PC-3 (cell line): ENCODE results near the gene CAPZB. TPM values are rescaled to one million over a fixed set of nuclear protein-coding genes. Genes with fewer than 3 reads are reported as not detected.
"Not testable (repeated sequence)": the region's sequence is repeated elsewhere in the genome, so short reads cannot be mapped to it uniquely, and the experiment has no call there.

Source experiments
- ATAC-seq: fragments of 200-7000 bp; cut with Tn5 transposase; 2 replicates; pipeline ENCODE4 v1.9.1; 2020; ENCODE audit warnings: mild to moderate bottlenecking, moderate library complexity
- BruUV-seq: library from RNA; stranded (reverse); fragments of 400-500 nt; replicated peaks from 2 replicates; lab custom pipeline; 2021; lab: Mats Ljungman, UMichigan
- CTCF ChIA-PET: fragments of 300-600 bp; sonication (Branson Sonifier 250); formaldehyde crosslinking; loops from one replicate; lab custom pipeline; 2022; ENCODE audit warnings: antibody characterized with exemption; lab: Charles Lee
- POLR2A ChIA-PET: fragments of 300-600 bp; sonication (Branson Sonifier 250); formaldehyde crosslinking; loops from one replicate; lab custom pipeline; 2022; ENCODE audit warnings: antibody characterized with exemption; ENCODE audit not compliant: unreplicated experiment; lab: Charles Lee
- DNase-seq: peaks from one replicate; pipeline ENCODE4 v3.0.0-alpha.2; 2015
- H2AFZ ChIP-seq: fragments of 300-600 bp; sonication (generic); 2 replicates; pipeline ENCODE4 v1.6.0; 2016; ENCODE audit warnings: antibody characterized with exemption, low read length
- H3F3A ChIP-seq: fragments of 300-600 bp; sonication (generic); one replicate; pipeline ENCODE4 v1.6.0; 2017; ENCODE audit warnings: antibody characterized with exemption, low read length, control low read depth, mild to moderate bottlenecking; ENCODE audit not compliant: unreplicated experiment
- H3K27ac ChIP-seq: fragments of 300-600 bp; sonication (generic); 2 replicates; pipeline ENCODE4 v1.5.1; 2016; ENCODE audit warnings: mild to moderate bottlenecking, low read length
- H3K27me3 ChIP-seq: fragments of 300-600 bp; sonication (generic); 2 replicates; pipeline ENCODE4 v1.6.1; 2016; ENCODE audit warnings: low read length, mixed read lengths
- H3K36me3 ChIP-seq: fragments of 300-600 bp; sonication (generic); 2 replicates; pipeline ENCODE4 v1.6.1; 2016; ENCODE audit warnings: low read depth, mixed run types, low read length, mixed read lengths
- H3K4me1 ChIP-seq: fragments of 300-600 bp; sonication (generic); 2 replicates; pipeline ENCODE4 v1.5.1; 2016; ENCODE audit warnings: low read length; ENCODE audit not compliant: insufficient read depth
- H3K4me2 ChIP-seq: fragments of 300-600 bp; sonication (generic); 2 replicates; pipeline ENCODE4 v1.6.0; 2016; ENCODE audit warnings: low read length
- H3K4me3 ChIP-seq: fragments of 300-600 bp; sonication (generic); 2 replicates; pipeline ENCODE4 v1.5.1; 2016; ENCODE audit warnings: mild to moderate bottlenecking, low read length, mixed read lengths
- H3K79me2 ChIP-seq: fragments of 300-600 bp; sonication (generic); 2 replicates; pipeline ENCODE4 v1.6.1; 2017; ENCODE audit warnings: low read length, mixed read lengths
- H3K9ac ChIP-seq: fragments of 300-600 bp; sonication (generic); 2 replicates; pipeline ENCODE4 v1.6.0; 2016; ENCODE audit warnings: mild to moderate bottlenecking, low read length
- H3K9me2 ChIP-seq: fragments of 300-600 bp; sonication (generic); replicated peaks from 2 replicates; pipeline ENCODE4 v1.6.1; 2016; ENCODE audit warnings: mixed run types, low read length, mixed read lengths
- H3K9me3 ChIP-seq: fragments of 300-600 bp; sonication (generic); 2 replicates; pipeline ENCODE4 v1.6.1; 2016; ENCODE audit warnings: low read length, mixed read lengths
- H4K20me1 ChIP-seq: fragments of 300-600 bp; sonication (generic); 2 replicates; pipeline ENCODE4 v1.6.1; 2016; ENCODE audit warnings: low read length, mixed read lengths
- EZH2 ChIP-seq: fragments of 300-600 bp; sonication (generic); IDR thresholded peaks from one replicate; pipeline ENCODE4 v1.6.1; 2017; ENCODE audit warnings: antibody characterized with exemption, mild to moderate bottlenecking, low read length; ENCODE audit not compliant: unreplicated experiment
- EZH2phosphoT487 ChIP-seq: fragments of 300-600 bp; sonication (generic); IDR thresholded peaks from 2 replicates; pipeline ENCODE4 v1.6.1; 2018; ENCODE audit warnings: mild to moderate bottlenecking, antibody characterized with exemption, low read length, borderline replicate concordance
- intact Hi-C: fragments of 100-400 bp; cut with micrococcal nuclease; formaldehyde crosslinking; loops from 2 replicates; pipeline ENCODE4 v1.9.0; 2023
- total RNA-seq: library from RNA; depleted of rRNA; stranded (reverse); fragments of >200 nt; gene quantifications from 2 replicates; pipeline ENCODE4 v1.2.3, GENCODE V29; 2014
- TF ChIP-seq, protein P1 (sequence below): fragments of 300-600 bp; sonication (generic); conservative IDR thresholded peaks from 2 replicates; pipeline ENCODE4 v1.5.1; 2017; ENCODE audit warnings: antibody characterized with exemption, low read depth, mild to moderate bottlenecking, low read length

Gene CAPZB
- total RNA-seq, 1 experiment from 2014 or later, result 86.7 TPM

DNA sequence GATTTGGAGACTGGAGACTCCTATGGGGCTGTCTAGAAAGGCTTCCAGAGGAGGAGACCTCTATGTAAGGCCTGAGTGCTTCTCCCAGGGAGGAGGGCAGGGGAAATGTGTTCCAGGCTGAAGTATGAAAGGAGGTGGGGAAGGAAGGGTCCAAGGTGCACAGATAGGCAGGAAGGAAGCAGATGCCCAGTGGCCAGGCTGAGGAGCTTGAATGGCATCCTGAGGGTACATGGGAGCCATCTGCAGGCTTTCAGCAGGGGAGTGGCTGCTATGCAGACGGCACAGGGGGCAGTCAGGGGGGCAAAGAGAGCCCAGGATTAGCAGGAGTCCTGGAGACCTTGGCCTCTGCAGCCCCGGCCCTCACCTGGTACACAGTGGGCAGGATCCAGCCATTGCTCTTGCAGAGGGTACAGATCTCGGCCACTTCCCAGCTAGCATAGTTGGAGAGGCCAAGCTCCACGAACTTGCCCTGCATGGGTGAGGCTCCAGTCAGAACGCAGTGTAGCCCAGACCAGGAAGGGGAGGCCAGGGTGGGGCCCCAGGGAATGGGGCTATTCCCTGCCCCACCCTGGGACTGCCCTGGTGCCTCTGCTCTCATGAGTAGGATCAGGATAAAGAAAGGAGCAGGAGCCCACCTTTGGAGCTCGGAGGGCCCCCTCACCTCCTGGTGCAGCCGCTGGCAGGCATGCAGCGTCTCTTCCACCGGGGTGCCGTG is 177.4 kb downstream of the CAPZB start:
- Histone ChIP-seq H3F3A (no peaks in the 10 kb centered on the region), H3K4me1 (peaks cover 20% of the 10 kb centered on the region), H3K36me3 (peaks cover 35% of the 10 kb centered on the region; the same call in 1 of the 2 replicates), H3K79me2 (peaks cover 44% of the 10 kb centered on the region), H3K9me3 (no peaks in the 10 kb centered on the region), H3K9me2 (no peaks in the 10 kb centered on the region), H3K27ac (no peak overlapping the region), H3K4me3 (no peak overlapping the region), H3K4me2 (no peak overlapping the region), H3K27me3 (no peaks in the 10 kb centered on the region), H4K20me1 (0 out of 2 replicates have a peak, but pooled peaks cover 8% of the 10 kb centered on the region), H2AFZ (no peak overlapping the region), H3K9ac (no peak overlapping the region)
- DNase-seq, result no peak
- ATAC-seq, result no peak
- ChIA-PET CTCF (no interaction called here), POLR2A (no interaction called here)
- BruUV-seq, result no TSS peak
- TF ChIP-seq, protein P1, sequence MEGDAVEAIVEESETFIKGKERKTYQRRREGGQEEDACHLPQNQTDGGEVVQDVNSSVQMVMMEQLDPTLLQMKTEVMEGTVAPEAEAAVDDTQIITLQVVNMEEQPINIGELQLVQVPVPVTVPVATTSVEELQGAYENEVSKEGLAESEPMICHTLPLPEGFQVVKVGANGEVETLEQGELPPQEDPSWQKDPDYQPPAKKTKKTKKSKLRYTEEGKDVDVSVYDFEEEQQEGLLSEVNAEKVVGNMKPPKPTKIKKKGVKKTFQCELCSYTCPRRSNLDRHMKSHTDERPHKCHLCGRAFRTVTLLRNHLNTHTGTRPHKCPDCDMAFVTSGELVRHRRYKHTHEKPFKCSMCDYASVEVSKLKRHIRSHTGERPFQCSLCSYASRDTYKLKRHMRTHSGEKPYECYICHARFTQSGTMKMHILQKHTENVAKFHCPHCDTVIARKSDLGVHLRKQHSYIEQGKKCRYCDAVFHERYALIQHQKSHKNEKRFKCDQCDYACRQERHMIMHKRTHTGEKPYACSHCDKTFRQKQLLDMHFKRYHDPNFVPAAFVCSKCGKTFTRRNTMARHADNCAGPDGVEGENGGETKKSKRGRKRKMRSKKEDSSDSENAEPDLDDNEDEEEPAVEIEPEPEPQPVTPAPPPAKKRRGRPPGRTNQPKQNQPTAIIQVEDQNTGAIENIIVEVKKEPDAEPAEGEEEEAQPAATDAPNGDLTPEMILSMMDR, result no peak
- TF ChIP-seq EZH2, result no peak
- TF ChIP-seq EZH2phosphoT487, result no peak
- intact Hi-C loops, result no loop called here

DNA sequence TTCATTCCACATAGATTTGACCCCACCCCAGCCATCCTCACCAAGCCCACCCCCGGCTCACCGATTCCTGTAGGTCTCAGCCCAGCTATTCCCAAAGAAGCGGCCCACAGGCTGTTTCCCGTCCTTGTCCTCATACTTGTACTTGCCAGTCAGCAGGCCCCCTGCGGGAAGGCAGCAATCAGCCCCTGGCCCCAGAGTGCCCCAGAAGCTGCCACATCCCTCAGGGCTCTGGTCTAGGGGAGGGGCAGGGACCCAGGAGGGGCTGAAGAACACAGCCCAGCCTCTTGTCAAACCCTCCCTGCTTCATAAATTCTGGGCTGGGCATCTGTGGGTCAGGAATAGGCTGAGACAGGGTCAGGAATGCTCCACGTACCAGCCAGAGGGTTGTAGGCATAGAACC is 178.4 kb downstream of the CAPZB start:
- CTCF ChIA-PET, result no interaction called here
- no peak overlapping the region for H3K9ac ChIP-seq
- H3K27ac ChIP-seq, result no peak overlapping the region
- peaks cover 37% of the 10 kb centered on the region; the same call in 1 of the 2 replicates for H3K36me3 ChIP-seq
- no peaks in the 10 kb centered on the region for H3K27me3 ChIP-seq
- no peak for ATAC-seq
- no peaks in the 10 kb centered on the region for H3K9me2 ChIP-seq
- no peak for DNase-seq
- intact Hi-C loops, result no loop called here
- H3K4me2 ChIP-seq, result no peak overlapping the region
- H3K9me3 ChIP-seq, result no peaks in the 10 kb centered on the region
- no TSS peak for BruUV-seq
- no peak for TF ChIP-seq EZH2phosphoT487
- no peak for TF ChIP-seq EZH2
- TF ChIP-seq, protein P1, result no peak
- H2AFZ ChIP-seq, result no peak overlapping the region
- H3K4me3 ChIP-seq, result no peak overlapping the region
- peaks cover 13% of the 10 kb centered on the region; the same call in 1 of the 2 replicates for H3K4me1 ChIP-seq
- H3F3A ChIP-seq, result no peaks in the 10 kb centered on the region
- POLR2A ChIA-PET, result interaction anchor here (0.6 kb wide), 1 partner anchor 10 kb away, joined by 5 read pairs; no protein-coding TSS in a partner anchor
- H3K79me2 ChIP-seq, result peaks cover 36% of the 10 kb centered on the region
- 0 out of 2 replicates have a peak, but pooled peaks cover 8% of the 10 kb centered on the region for H4K20me1 ChIP-seq

DNA sequence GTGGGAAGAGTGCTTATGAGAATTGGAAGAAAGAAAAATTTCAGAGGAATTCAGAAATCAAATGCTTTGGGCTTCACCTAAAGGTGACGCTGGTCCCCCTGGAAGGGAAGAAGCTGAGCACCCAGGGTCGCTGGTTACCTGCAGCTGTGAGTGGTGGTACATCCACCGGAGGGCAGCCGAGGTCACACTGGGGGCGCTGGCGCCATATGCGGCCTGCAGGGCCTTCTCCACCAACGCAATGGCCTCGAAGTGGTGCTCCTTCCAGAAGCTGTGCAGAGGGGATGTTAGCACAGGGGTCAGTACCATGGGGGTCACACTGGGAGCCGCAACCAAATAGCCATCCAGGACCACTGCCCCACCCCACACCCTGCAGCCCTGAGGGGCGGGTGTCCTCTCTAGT is 179.5 kb downstream of the CAPZB start:
- peaks cover 26% of the 10 kb centered on the region for H3K79me2 ChIP-seq
- no peaks in the 10 kb centered on the region for H3K9me2 ChIP-seq
- ChIA-PET POLR2A (no interaction called here), CTCF (no interaction called here)
- no peaks in the 10 kb centered on the region for H3K27me3 ChIP-seq
- no peak overlapping the region for H3K9ac ChIP-seq
- ATAC-seq, result no peak
- no peak overlapping the region for H3K4me3 ChIP-seq
- H3K27ac ChIP-seq, result no peak overlapping the region
- H2AFZ ChIP-seq, result no peak overlapping the region
- H4K20me1 ChIP-seq, result 0 out of 2 replicates have a peak, but pooled peaks cover 8% of the 10 kb centered on the region
- peaks cover 37% of the 10 kb centered on the region; the same call in 1 of the 2 replicates for H3K36me3 ChIP-seq
- peaks cover 7% of the 10 kb centered on the region; the same call in 1 of the 2 replicates for H3K4me1 ChIP-seq
- intact Hi-C loops, result no loop called here
- TF ChIP-seq EZH2phosphoT487 (no peak), EZH2 (no peak)
- TF ChIP-seq, protein P1, result no peak
- H3K9me3 ChIP-seq, result no peaks in the 10 kb centered on the region
- no TSS peak for BruUV-seq
- no peak for DNase-seq
- H3K4me2 ChIP-seq, result no peak overlapping the region
- no peaks in the 10 kb centered on the region for H3F3A ChIP-seq

DNA sequence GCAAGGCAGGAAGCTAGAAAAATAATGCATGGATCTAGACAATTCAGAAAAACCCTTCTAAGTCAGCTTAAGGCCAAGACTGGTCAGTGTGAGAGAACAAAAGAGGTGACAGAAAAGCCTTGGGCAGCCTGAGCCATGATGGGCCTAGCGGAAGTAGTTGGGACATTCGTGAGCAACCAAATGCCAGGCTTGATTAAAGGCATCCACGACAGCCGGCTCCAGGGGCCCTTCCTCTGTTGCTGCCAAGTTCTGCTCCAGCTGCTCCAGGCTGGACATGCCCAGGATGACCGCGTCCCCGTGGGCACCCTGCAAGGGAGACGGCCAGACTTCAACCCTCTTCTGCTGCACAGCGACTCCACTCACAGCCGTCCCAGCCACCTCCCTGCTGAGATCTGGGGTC is 181.3 kb downstream of the CAPZB start:
- H3K4me2 ChIP-seq, H3F3A ChIP-seq, ATAC-seq, DNase-seq, CTCF ChIA-PET, H3K79me2 ChIP-seq, H3K4me1 ChIP-seq, H4K20me1 ChIP-seq, H3K27me3 ChIP-seq, H3K9me3 ChIP-seq, BruUV-seq, H3K9ac ChIP-seq, POLR2A ChIA-PET, H3K9me2 ChIP-seq, H3K27ac ChIP-seq, H2AFZ ChIP-seq, H3K4me3 ChIP-seq, intact Hi-C loops: not testable (repeated sequence)
- peaks cover 37% of the 10 kb centered on the region; the same call in 1 of the 2 replicates for H3K36me3 ChIP-seq
